T-helper 2 cell (primary cell): ENCODE results near the gene ARSB.
"Not testable (repeated sequence)": the region's sequence is repeated elsewhere in the genome, so short reads cannot be mapped to it uniquely, and the experiment has no call there.

Experiments used
- DNase-seq, 5 experiments: peaks; one replicate each; pipeline versions ENCODE4 v3.0.0 to v3.0.0-alpha.2; 2012 to 2022

Gene ARSB

GRCh38 chr5:78896132-78896531 is 89.0 kb downstream of the ARSB start:
- DNase-seq = no peak

DNA sequence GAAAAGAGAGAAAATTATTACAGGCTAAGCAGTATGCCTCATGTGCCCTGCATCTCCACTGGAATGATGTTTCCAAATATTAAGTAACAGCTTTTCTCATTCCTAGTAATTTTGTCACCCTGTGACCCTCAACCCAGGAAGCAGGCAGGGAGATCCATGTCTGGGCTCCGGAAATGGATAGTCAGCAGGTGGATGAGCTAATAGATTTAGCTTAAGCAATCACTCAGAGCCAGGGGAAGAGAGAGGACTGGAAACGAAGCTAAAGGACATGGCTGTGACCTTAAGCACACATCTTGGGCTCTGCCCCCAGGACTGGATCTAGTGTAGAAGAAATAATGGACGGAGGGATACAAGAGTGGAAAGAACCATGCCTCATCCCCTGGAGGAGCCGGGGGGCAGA is 89.5 kb downstream of the ARSB start:
- no peak for DNase-seq

DNA sequence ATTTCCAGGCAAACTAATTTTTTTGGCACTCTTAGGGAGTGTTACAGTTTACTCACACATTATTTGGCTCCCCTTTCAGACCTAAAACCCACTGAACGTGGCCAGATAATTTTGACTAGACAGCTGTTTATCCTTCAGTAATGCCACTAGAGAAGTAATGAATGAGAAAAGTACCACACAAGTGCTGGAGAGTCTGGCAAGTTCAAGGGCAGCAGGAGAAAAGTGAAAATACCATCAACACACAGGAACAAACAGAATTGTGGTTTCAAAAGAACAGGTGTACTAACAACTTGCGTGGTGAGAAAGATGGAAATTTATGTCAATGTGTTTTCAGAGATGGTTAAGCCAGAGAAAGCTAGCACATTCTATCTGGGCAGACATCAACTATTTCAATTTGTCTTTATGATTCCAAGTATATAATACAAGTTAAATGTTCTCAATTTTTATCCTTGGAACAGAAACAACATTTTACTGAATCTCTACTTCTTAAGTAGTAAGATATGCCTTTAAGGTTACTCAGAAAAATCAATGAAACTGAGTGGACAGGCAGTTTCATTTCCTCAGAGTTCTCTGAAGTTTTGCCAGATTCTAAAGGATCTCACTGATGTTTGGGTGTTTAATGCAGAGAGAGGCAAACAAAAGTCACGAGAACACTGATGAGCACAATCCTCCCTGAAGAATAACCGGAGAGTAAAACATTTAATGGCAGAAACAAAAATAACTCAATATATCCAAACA is 91.0 kb downstream of the ARSB start:
- no peak for DNase-seq

DNA sequence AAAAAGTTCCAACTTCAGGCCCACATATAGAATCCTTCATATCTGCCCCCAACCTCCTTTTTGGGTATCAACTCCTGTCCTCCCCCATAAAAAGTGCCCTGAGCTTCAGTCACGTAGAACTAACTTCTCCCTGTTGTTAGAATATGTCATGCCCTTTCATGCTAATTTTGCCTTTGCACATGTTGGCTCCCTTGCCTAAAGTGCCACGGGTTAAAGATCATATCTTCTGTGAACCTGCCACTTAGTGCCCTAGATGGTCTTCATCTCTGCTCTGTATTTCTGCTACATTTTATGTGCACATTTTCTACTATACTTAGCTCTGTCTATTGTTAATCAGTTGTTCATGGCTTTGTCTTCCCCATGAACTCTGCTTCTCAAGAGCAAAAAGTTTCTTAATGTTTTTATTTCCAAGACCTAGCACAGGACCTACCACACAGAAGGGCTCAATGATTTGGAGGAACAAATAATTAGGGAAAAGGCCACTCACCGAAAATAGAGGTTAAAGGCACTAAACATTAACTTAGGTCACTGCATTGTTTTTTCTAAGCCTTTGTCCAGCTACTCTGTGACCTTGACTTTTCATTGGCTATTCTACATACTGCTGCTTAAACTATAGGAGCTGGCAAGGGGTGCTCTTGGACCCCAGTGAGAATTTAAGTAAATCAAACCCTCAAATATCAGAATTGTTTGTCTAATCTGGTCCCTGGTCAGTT is 94.3 kb downstream of the ARSB start:
- no peak for DNase-seq

DNA sequence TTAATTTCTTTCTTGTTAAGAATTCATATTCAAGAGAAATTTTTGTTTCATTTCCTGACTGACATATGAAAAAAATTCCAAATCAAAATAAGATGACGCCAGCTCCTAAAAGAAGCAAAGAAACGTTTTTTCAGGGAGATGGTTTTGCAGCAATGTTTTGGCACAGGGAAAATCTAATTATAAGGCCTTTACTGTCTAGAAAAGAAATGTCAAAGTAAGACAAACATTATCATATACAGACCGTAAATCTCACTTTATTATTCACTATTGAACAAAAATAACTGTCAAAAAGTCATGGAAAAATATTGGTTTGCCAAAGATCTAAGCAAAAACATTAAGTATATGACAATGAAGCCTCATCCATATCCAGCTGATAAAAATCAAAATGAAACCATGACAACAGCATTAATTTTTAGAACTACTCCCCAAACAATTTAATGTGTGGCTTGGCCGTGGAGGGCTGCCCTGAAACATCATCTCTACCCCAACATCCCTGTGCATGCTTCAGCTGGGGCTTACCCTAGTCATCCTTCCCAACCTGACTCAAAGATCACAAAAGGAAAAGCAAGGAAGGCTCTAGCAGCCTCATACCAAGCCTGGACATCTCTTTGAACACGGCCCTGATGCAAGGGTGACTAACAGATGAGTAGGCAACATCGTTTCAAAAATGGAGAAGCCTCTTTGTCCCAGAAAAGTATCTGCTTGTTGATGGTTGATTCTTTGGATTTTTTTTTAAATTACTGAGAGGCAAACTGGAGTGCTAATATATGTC is 95.6 kb downstream of the ARSB start:
- DNase-seq = no peak

GRCh38 chr5:78888580-78889368 is 96.3 kb downstream of the ARSB start:
- DNase-seq = no peak

DNA sequence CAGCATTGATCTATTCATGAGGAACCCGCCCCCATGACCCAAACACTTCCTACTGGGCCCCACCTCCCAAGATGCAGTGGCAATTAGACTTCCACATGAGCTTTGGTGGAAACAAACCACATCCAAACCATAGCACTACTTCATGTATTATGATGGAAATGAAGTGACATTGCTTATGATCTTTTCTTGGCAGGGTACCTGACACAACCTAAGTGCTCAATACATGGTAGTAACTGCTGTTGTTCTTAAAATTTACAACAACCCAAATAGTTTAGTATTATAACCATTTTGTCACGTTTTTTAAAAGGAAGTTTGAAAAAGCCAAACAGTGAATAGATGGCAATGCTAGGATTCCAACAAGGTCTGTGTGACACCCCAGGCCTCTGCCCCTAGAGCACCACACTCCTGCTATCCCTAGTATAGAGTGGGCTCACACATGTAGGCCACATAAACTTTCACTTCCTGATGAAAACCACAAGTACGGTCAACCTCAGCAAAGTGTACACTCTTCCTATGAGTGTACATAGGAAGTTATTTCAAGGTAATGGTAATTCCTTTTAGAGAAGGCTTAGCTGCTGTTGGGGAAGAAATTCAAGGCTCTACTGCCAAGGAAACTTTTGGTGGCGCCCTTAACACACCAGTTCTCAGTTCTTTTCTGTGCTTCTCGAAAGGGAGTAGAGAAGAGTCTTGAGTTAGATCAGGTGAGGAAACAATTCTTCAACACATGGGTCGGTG is 97.6 kb downstream of the ARSB start:
- peak in 1 of 5 experiments; percentile 70 for DNase-seq

DNA sequence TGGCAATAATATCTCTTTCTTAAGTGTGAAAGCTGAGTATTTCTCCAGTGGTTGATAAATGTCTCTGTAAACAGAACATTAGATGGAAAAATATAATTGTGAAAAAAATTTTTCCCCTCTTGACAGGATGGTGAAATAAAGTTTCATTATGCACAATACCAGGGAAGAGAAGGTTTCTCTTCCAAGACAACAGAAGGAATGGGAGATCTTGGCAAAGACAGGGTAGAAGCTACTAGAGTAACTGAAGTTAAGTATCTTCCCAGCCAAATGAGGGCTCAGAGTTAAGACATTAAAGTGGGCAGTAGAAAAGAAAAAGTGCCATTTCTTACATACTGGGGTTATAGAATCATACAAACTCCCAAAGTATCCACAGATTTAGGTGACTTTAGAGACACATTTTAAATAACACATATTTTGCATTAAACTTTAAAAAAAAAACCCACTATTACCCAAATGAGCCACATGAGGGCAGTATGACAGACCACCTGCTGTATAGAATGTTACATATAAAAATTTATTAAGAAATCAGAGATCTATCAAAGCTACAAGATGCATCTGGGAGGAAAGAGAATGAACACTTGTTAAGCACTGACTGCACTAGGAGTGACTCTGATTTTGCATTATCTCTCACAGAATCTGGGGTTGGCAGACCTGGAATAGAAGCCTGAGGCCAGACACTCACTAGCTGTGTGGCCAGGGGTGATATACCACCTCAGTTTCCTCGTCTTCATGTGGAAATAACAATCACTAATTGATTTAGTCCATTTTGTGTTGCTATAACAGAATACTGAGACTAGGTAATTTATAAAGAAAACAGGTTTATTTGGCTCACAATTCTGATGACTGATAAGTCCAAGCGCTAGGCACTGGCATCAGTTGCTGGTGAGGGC is 98.5 kb downstream of the ARSB start:
- peak in 1 of 5 experiments; percentile 11 for DNase-seq

DNA sequence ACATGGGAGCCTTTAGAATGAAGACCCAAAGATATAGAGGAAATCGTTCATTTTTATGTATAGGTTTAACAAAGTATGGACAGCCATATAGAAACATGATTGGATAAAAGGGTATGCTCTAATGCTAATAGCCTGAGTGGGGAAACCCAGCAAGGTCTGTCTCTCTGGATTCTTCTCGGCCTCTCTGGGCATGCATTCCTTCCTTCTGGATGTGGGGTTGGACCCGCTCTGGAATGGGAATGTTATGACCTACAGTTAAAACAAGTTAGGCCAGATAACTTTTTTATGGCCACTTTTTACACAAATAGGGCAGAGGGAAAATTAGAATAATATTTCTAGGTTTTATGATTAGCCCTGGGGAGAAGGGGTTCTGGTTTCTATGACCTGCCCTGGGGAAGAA is 103.2 kb downstream of the ARSB start:
- DNase-seq = no peak

GRCh38 chr5:78879516-78879915 is 105.6 kb downstream of the ARSB start:
- DNase-seq = no peak

DNA sequence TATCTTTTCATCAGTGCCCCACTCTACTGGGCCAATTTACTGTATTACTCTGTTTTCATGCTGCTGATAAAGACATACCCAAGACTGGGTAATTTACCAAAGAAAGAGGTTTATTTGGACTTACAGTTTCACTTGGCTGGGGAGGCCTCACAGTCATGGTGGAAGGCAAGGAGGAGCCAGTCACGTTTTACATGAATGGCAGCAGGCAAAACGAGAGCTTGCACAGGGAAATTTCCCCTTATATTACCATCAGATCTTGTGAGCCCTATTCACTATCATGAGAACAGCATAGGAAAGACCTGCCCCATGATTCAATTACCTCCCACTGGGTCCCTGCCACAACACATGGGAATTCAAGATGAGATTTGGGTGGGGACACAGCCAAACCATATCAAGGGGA is 119.0 kb downstream of the ARSB start:
- not testable (repeated sequence) for DNase-seq

DNA sequence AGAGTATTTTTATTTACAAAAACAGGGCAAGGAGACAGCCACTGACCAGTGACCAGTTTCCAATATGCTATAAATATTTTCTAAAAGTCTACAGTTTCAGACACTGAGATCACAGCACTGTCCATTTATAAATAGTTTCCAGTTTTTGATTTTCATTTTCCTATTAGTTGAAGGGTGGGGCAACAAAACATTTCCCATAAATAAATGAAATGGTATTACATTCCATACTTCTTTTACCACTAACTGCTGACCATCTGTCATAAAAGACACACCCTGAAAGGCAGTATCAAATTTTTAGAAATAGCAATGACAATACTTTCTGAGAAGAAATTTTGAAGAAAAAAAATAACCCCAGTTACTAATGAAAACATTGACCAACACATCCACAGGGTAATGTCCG is 126.7 kb downstream of the ARSB start:
- DNase-seq = no peak

DNA sequence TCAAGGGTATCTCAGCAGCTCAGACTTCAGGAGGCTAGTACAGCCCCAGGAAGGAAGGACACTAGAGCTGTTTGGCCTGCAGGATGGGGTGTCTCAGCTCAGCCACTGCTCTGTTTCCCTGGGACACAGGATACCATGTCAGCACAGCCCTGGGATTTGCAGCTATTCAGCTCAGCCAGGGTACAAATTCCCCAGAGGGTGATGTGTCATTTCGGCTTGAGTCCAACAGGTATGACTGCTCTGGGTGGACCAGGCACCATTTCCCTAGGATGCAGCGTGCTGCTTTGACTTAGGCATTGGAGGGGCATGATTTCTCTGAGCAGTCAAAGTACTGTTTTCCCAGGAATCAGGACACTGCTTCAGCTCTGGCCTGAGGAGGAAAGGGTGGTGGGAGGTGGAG is 130.1 kb downstream of the ARSB start:
- DNase-seq = no peak

GRCh38 chr5:78851891-78852290 is 133.2 kb downstream of the ARSB start:
- DNase-seq = not testable (repeated sequence)

DNA sequence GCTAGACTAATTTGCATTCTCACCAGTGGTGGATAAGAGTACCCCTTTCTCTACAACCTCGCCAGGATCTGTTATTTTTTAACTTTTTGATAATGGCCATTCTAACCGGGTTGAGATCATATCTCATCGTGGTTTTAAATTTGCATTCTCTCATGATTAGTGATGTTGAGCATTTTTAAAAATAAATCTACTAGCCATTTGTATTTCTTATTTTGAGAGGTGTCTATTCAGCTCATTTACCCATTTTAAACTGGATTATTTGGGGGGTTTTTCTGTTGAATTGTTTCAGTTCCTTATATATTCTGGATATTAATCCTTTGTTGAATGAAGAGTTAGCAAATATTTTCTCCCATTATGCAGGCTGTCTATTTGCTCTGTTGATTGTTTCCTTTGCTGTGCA is 139.6 kb downstream of the ARSB start:
- no peak for DNase-seq

DNA sequence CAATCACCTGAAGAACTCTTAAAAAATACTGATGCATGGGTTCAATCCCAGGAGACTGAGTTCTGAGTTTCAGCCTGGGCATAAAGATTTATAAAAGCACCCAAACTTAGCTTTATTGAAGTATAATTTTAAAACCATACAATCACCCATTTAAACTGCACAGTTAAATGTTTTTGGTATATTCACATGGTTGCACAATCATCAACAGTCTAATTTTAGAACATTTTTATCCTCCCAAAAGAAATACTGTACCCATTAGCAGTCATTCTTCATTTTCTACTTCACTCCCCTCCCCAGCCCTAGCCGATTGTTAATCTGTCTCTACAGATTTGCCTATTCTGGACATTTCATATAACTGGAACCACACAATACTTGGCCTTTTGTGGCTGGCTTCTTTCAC is 141.7 kb downstream of the ARSB start:
- no peak for DNase-seq

GRCh38 chr5:78841767-78842166 is 143.3 kb downstream of the ARSB start:
- no peak for DNase-seq

DNA sequence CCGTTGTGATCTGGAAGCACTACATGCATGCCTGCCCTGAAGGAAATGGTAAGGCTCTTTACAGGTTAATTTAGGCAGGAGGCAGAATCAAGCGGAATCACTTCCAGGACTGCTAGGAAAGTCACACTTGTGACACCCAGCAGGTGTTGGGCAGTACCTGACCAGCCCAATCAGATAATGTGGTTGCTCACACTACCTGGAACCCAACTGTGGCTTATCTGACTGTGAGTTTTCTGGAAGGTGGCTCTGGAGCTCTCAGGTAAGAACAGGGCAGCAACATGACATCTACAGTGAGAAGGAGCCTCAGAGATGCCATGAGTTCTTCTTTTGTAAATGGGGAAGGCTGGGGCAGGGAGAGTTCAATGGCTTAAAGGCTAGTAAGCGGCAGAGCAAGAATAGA is 146.4 kb downstream of the ARSB start:
- no peak for DNase-seq

DNA sequence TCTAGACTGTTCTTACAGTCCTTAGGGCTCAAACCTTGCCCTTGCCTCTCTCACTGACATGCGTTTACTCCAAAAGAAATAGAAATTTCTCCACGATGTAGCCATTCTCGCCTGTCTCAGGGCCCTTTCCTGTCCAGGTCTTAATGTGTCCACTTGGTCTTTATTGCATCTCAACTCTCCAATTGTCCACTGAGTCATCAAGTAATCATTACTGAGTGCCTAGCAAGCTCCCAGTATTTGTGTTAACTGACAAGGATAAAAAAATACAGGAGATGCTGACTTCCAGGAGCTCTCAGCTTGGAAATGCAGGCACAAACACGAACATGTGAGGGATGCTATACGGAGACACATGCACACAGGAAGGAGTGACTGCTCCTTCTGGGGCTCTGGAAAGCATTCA is 147.3 kb downstream of the ARSB start:
- DNase-seq = no peak

- no peak for DNase-seq
Measured at GRCh38 chr5:78835176-78835575, 149.9 kb downstream of the ARSB start.

DNA sequence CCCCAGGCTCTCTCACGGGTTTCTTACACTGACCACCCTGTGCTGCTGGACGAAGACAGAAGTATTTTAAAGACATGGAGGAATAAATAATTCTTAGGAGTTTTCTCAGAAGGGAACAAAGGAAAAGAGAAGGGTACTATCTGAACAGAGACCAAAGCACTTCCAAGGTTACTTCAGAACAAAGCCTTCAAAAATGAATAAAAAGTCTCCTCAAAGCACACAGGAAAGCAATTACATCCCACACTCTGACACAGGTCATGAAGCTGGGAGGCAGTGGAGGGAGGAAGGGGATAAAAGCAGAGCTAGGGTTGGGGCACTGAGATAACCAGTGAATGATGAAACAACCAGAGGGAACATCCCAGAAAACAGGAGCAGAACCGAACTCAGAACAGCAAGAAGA is 151.8 kb downstream of the ARSB start:
- no peak for DNase-seq
